ENCODE results near the gene CTF1.

DNA sequence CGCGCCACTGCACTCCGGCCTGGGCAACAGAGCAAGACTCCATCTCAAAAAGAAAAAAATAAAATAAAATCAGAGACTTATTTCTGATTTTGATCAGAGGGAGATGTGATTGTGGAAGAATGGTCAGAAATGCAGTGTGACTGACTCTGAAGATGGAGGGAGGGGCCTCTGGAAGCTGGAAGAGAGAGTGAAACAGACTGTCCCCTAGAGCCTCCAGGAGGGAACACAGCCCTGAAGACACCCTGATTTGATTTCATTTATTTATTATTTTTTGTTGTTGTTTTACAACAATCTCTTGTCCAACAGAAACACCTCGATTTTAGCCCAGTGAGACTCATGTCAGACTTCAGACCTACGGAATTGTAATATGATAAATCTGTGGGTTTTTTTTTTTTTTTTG is 28.7 kb upstream of the CTF1 start:
- TF ChIP-seq POLR2A (IDR thresholded peaks at IDR 0.05), result no peak
- TF ChIP-seq, protein P1, sequence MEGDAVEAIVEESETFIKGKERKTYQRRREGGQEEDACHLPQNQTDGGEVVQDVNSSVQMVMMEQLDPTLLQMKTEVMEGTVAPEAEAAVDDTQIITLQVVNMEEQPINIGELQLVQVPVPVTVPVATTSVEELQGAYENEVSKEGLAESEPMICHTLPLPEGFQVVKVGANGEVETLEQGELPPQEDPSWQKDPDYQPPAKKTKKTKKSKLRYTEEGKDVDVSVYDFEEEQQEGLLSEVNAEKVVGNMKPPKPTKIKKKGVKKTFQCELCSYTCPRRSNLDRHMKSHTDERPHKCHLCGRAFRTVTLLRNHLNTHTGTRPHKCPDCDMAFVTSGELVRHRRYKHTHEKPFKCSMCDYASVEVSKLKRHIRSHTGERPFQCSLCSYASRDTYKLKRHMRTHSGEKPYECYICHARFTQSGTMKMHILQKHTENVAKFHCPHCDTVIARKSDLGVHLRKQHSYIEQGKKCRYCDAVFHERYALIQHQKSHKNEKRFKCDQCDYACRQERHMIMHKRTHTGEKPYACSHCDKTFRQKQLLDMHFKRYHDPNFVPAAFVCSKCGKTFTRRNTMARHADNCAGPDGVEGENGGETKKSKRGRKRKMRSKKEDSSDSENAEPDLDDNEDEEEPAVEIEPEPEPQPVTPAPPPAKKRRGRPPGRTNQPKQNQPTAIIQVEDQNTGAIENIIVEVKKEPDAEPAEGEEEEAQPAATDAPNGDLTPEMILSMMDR (IDR thresholded peaks at IDR 0.05), result no peak

Data from tibial nerve (tissue), 3 donors.